Hematopoietic multipotent progenitor cell treated with erythropoietin and hydrocortisone succinate and interleukin-3 and kit ligand, for 8 days (in vitro differentiated cells): ENCODE data around the gene STING1.
A peak's percentile ranks its signal among the peaks of the same experiment; 100 is the strongest.
"Not testable (repeated sequence)": the region's sequence is repeated elsewhere in the genome, so short reads cannot be mapped to it uniquely, and the experiment has no call there.

ENCODE experiments used
- DNase-seq: peaks from one replicate; pipeline ENCODE4 v3.0.0-alpha.2; 2015

Gene STING1

GRCh38 chr5:139501381-139501780 is 18.8 kb upstream of the STING1 start:
- no peak for DNase-seq

GRCh38 chr5:139495638-139496435 is 13.3 kb upstream of the STING1 start:
- no peak for DNase-seq

- DNase-seq: no peak
Observed at GRCh38 chr5:139494832-139495231, 12.3 kb upstream of the STING1 start.

GRCh38 chr5:139494256-139494655 is 11.7 kb upstream of the STING1 start:
- DNase-seq: no peak

- DNase-seq: no peak
Observed at GRCh38 chr5:139492700-139493192, 10.2 kb upstream of the STING1 start.

- no peak for DNase-seq
Observed at GRCh38 chr5:139488260-139488659, 5.7 kb upstream of the STING1 start.

- DNase-seq: no peak
Observed at GRCh38 chr5:139486201-139486600, 3.6 kb upstream of the STING1 start.

GRCh38 chr5:139482890-139483208 is 291 bp upstream of the STING1 start:
- DNase-seq: not testable (repeated sequence)

GRCh38 chr5:139481580-139482049 is 943 bp downstream of the STING1 start:
- peak; percentile 64 for DNase-seq

- peak; percentile 78 for DNase-seq
Observed at GRCh38 chr5:139481122-139481533, 1.4 kb downstream of the STING1 start.

GRCh38 chr5:139479729-139480128 is 2.8 kb downstream of the STING1 start:
- not testable (repeated sequence) for DNase-seq

GRCh38 chr5:139478657-139479423 is 3.7 kb downstream of the STING1 start:
- peak; percentile 47 for DNase-seq

GRCh38 chr5:139475865-139476617 is 6.5 kb downstream of the STING1 start:
- no peak for DNase-seq

- peak; percentile 91 for DNase-seq
Observed at GRCh38 chr5:139474890-139475791, 7.4 kb downstream of the STING1 start.

GRCh38 chr5:139473565-139473964 is 9.0 kb downstream of the STING1 start:
- DNase-seq: peak; percentile 31

GRCh38 chr5:139473105-139473504 is 9.5 kb downstream of the STING1 start:
- DNase-seq: no peak

GRCh38 chr5:139472386-139473030 is 10.1 kb downstream of the STING1 start:
- DNase-seq: no peak

- peak; percentile 70 for DNase-seq
Observed at GRCh38 chr5:139470821-139471300, 11.7 kb downstream of the STING1 start, which contains the start of gene SMIM33. Gene SMIM33 (plus strand): TSS chr5:139471004. CDS start chr5:139471122, 118 bp downstream.

GRCh38 chr5:139468421-139468931 is 14.1 kb downstream of the STING1 start:
- DNase-seq: no peak

- no peak for DNase-seq
Observed at GRCh38 chr5:139462586-139463276, 19.8 kb downstream of the STING1 start, which contains the start of gene ECSCR. Gene ECSCR (minus strand): TSS chr5:139462743. CDS start chr5:139462670, 73 bp downstream.
